HCT116 (cell line): ENCODE data around the gene HARS1. TPM values are rescaled to one million over a fixed set of nuclear protein-coding genes. Genes with fewer than 3 reads are reported as not detected.
A peak's percentile ranks its signal among the peaks of the same experiment; 100 is the strongest.

ENCODE experiments used
- ATAC-seq: fragments of 200-7000 bp; cut with Tn5 transposase; 2 replicates; pipeline ENCODE4 v1.9.1; 2020; ENCODE audit warnings: mild to moderate bottlenecking, moderate library complexity
- BruUV-seq: library from RNA; stranded (reverse); fragments of 400-500 nt; replicated peaks from 2 replicates; lab custom pipeline; 2021; lab: Mats Ljungman, UMichigan
- CTCF ChIA-PET: fragments of 300-600 bp; sonication (Branson Sonifier 250); formaldehyde crosslinking; loops from one replicate; lab custom pipeline; 2021; ENCODE audit warnings: antibody characterized with exemption; lab: Charles Lee
- POLR2A ChIA-PET: fragments of 300-600, 350-600 bp; sonication (Branson Sonifier 250); formaldehyde crosslinking; loops from one replicate; lab custom pipeline; 2021; ENCODE audit warnings: antibody characterized with exemption; lab: Charles Lee
- RAD21 ChIA-PET, 2 experiments: fragments of 300-600 bp; sonication (Branson Sonifier 250); formaldehyde crosslinking; loops; one replicate each; lab custom pipeline; 2023; ENCODE audit warnings: low total read pairs in 2 of 2; ENCODE audit not compliant: uncharacterized antibody in 2 of 2, unreplicated experiment in 2 of 2, low non-redundant PET in 1 of 2; lab: Charles Lee
- DNase-seq: peaks from one replicate; pipeline ENCODE4 v3.0.0-alpha.2; 2010; ENCODE audit warnings: low read depth, low spot score
- H2AFZ ChIP-seq: fragments of 200-600 bp; shearing (Covaris generic), sonication (generic); 2 replicates; pipeline ENCODE4 v1.6.1; 2017; ENCODE audit warnings: low read depth, mixed run types, mixed read lengths, antibody characterized with exemption, low read length; ENCODE audit not compliant: poor library complexity, severe bottlenecking
- H3K27ac ChIP-seq: 2 replicates; pipeline ENCODE4 v1.5.1; 2012; ENCODE audit warnings: low read depth, low read length
- H3K27me3 ChIP-seq: fragments of 200-600 bp; sonication (generic); 2 replicates; pipeline ENCODE4 v1.6.1; 2016; ENCODE audit warnings: mixed run types, low read length, mixed read lengths; ENCODE audit not compliant: insufficient read depth
- H3K36me3 ChIP-seq, 2 experiments: fragments of 200-500 bp in 1 of 2; fragments of 200-600 bp in 1 of 2; sonication (Bioruptor generic) in 1 of 2; sonication (generic) in 1 of 2; 2 replicates each; pipeline versions ENCODE4 v1.5.1 to v1.6.1; 2014 to 2016; ENCODE audit warnings: low read length in 2 of 2, inconsistent platforms in 1 of 2, mixed read lengths in 1 of 2, mixed run types in 1 of 2; ENCODE audit not compliant: insufficient read depth in 2 of 2, control insufficient read depth in 1 of 2
- H3K4me1 ChIP-seq, 2 experiments: fragments of 200-600 bp in 1 of 2; sonication (generic) in 1 of 2; 2 replicates each; pipeline versions ENCODE4 v1.5.1 to v1.6.1; 2012 to 2017; ENCODE audit warnings: low read length in 2 of 2, inconsistent platforms in 1 of 2, mild to moderate bottlenecking in 1 of 2, mixed read lengths in 1 of 2, mixed run types in 1 of 2, moderate library complexity in 1 of 2; ENCODE audit not compliant: insufficient read depth in 2 of 2, control insufficient read depth in 1 of 2
- H3K4me2 ChIP-seq: fragments of 200-600 bp; sonication (generic); 2 replicates; pipeline ENCODE4 v1.6.1; 2017; ENCODE audit warnings: mixed run types, low read length, mixed read lengths
- H3K4me3 ChIP-seq, 2 experiments: fragments of 200-600 bp in 1 of 2; sonication (generic) in 1 of 2; replicated peaks in 1 of 2; 2 replicates each; pipeline ENCODE4 v1.5.1; 2011 to 2016; ENCODE audit warnings: low read length in 2 of 2, control low read depth in 1 of 2, low read depth in 1 of 2, mild to moderate bottlenecking in 1 of 2, mixed read lengths in 1 of 2, mixed run types in 1 of 2
- H3K79me2 ChIP-seq: fragments of 200-600 bp; sonication (generic); 2 replicates; pipeline ENCODE4 v1.6.1; 2017; ENCODE audit warnings: mild to moderate bottlenecking, mixed run types, low read length, moderate library complexity, mixed read lengths; ENCODE audit not compliant: insufficient read depth
- H3K9ac ChIP-seq: fragments of 200-600 bp; sonication (generic); 2 replicates; pipeline ENCODE4 v1.6.1; 2016; ENCODE audit warnings: low read length, mixed read lengths
- H3K9me2 ChIP-seq: fragments of 200-600 bp; sonication (generic), shearing (Covaris generic); 2 replicates; pipeline ENCODE4 v1.6.1; 2017; ENCODE audit warnings: mixed run types, mild to moderate bottlenecking, moderate library complexity; ENCODE audit not compliant: insufficient read depth
- H3K9me3 ChIP-seq, 2 experiments: fragments of 200-500 bp in 1 of 2; fragments of 200-600 bp in 1 of 2; sonication (Bioruptor generic) in 1 of 2; sonication (generic) in 1 of 2; 2 replicates each; pipeline ENCODE4 v1.6.1; 2014 to 2017; ENCODE audit warnings: low read length in 2 of 2, mixed read lengths in 2 of 2, inconsistent platforms in 1 of 2, low read depth in 1 of 2, mild to moderate bottlenecking in 1 of 2, mixed run types in 1 of 2, moderate library complexity in 1 of 2; ENCODE audit not compliant: control insufficient read depth in 1 of 2, insufficient read depth in 1 of 2
- H4K20me1 ChIP-seq: fragments of 200-600 bp; sonication (generic), shearing (Covaris generic); 2 replicates; pipeline ENCODE4 v1.6.1; 2017; ENCODE audit warnings: mixed run types, mild to moderate bottlenecking, moderate library complexity; ENCODE audit not compliant: insufficient read depth
- CBX3 ChIP-seq: IDR thresholded peaks from 2 replicates; pipeline ENCODE4 v1.6.1; 2012; ENCODE audit warnings: low read depth
- CEBPB ChIP-seq: IDR thresholded peaks from 2 replicates; pipeline ENCODE4 v1.6.1; 2012; ENCODE audit warnings: low read depth
- EGR1 ChIP-seq: IDR thresholded peaks from 2 replicates; pipeline ENCODE4 v1.6.1; 2012; ENCODE audit warnings: low read depth
- ELF1 ChIP-seq: IDR thresholded peaks from 2 replicates; pipeline ENCODE4 v1.6.1; 2012; ENCODE audit warnings: low read depth, borderline replicate concordance
- EZH2 ChIP-seq: fragments of 200-600 bp; sonication (generic); IDR thresholded peaks from 2 replicates; pipeline ENCODE4 v1.6.1; 2017; ENCODE audit warnings: antibody characterized with exemption, mixed run types
- EZH2phosphoT487 ChIP-seq: fragments of 200-600 bp; IDR thresholded peaks from 2 replicates; pipeline ENCODE4 v1.6.1; 2018; ENCODE audit warnings: antibody characterized with exemption, borderline replicate concordance
- FOSL1 ChIP-seq: IDR thresholded peaks from 2 replicates; pipeline ENCODE4 v1.6.1; 2012; ENCODE audit warnings: low read depth
- JUND ChIP-seq: IDR thresholded peaks from 2 replicates; pipeline ENCODE4 v1.6.1; 2012
- POLR2A ChIP-seq: IDR thresholded peaks from 2 replicates; pipeline ENCODE4 v1.7.0; 2011; ENCODE audit warnings: borderline replicate concordance; ENCODE audit not compliant: insufficient read depth, insufficient read length; ENCODE audit errors: extremely low read depth
- RAD21 ChIP-seq: IDR thresholded peaks from 2 replicates; pipeline ENCODE4 v1.6.1; 2012; ENCODE audit warnings: low read depth, mild to moderate bottlenecking
- SP1 ChIP-seq: IDR thresholded peaks from 2 replicates; pipeline ENCODE4 v1.6.1; 2012; ENCODE audit warnings: low read depth
- SRF ChIP-seq: IDR thresholded peaks from 2 replicates; pipeline ENCODE4 v1.6.1; 2012; ENCODE audit warnings: low read depth
- TCF7L2 ChIP-seq: IDR thresholded peaks from 2 replicates; pipeline ENCODE4 v1.7.0; 2011; ENCODE audit warnings: borderline replicate concordance, inconsistent platforms; ENCODE audit not compliant: insufficient read depth, insufficient read length; ENCODE audit errors: extremely low read depth
- YY1 ChIP-seq: IDR thresholded peaks from 2 replicates; pipeline ENCODE4 v1.6.1; 2011; ENCODE audit warnings: low read length, low read depth, moderate library complexity, mild to moderate bottlenecking; ENCODE audit not compliant: insufficient replicate concordance; ENCODE audit errors: extremely low read depth
- ZFX ChIP-seq: fragments of 450-650 bp; IDR thresholded peaks from 2 replicates; pipeline ENCODE4 v1.6.1; 2017
- ZNF274 ChIP-seq: fragments of 200-500 bp; sonication (Bioruptor generic); IDR thresholded peaks from 2 replicates; pipeline ENCODE4 v1.6.1; 2014; ENCODE audit warnings: mild to moderate bottlenecking, low read depth, low read length, inconsistent platforms
- intact Hi-C: fragments of 100-400 bp; cut with micrococcal nuclease; formaldehyde crosslinking; loops from 2 replicates; pipeline ENCODE4 v1.10.0; 2022
- total RNA-seq: library from RNA; stranded (reverse); gene quantifications from one replicate; pipeline ENCODE4 v1.2.1, GENCODE V29; 2021; ENCODE audit not compliant: unreplicated experiment
- TF ChIP-seq, protein P1 (sequence below): IDR thresholded peaks from 2 replicates; pipeline ENCODE4 v1.6.1; 2012
- TF ChIP-seq, protein P2 (sequence below): IDR thresholded peaks from 2 replicates; pipeline ENCODE4 v1.6.1; 2012; ENCODE audit warnings: low read depth
- TF ChIP-seq, protein P3 (sequence below): IDR thresholded peaks from 2 replicates; pipeline ENCODE4 v1.6.1; 2011; ENCODE audit warnings: mild to moderate bottlenecking, low read length, moderate library complexity; ENCODE audit not compliant: insufficient replicate concordance; ENCODE audit errors: extremely low read depth
- TF ChIP-seq, protein P4 (sequence below): IDR thresholded peaks from 2 replicates; pipeline ENCODE4 v1.6.1; 2012

The HARS1 gene
- total RNA-seq, 1 experiment from 2014 or later = 91.1 TPM

DNA sequence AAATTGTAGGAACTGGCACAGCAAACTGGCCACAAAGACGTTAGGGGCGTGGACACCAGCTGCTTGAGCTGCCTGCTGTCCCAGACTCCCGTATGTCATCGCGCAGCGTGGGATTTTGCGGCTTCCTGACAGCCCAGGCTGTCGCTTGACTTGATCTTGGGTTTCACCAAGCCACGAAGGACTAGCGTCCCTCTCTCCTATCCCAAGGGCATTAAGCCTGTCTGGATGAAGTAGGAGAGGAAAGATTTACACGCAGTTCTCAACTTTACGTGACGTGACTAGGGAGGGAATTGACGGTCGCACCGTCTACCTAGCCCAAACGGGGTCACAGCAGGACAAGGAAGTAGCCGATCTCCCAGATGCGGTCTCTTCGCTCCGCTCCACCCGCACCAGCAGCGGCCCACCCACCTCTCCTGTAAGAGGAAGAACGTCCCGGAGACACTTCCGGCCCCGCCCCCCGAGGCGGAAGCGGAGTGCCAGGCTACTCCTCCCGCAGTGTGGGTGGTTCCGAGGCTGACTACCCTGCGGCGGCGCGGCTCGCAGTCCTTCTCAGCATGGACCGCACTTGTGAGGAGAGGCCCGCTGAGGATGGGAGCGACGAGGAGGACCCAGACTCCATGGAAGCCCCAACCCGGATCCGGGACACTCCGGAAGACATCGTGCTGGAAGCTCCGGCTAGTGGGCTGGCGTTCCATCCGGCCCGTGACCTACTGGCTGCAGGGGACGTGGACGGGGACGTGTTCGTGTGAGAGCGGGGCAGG, 26.6 kb downstream of the HARS1 start, which contains the start of gene WDR55:
WDR55 (plus strand) TSS at position 546 of the 761 bp plus-strand sequence; CDS start at position 555, 9 bp downstream.
- intact Hi-C loops = loop anchor here (1.0 to 2.0 kb wide), 3 partner anchors 17 to 54 kb away; partner anchors contain the start of genes HARS1, HARS2, IK and NDUFA2
- CTCF ChIA-PET = no interaction called here
- TF ChIP-seq CBX3 (no peak), YY1 (peak; percentile 61), POLR2A (peak; percentile 85), TCF7L2 (peak; percentile 6), ZNF274 (no peak), EZH2phosphoT487 (no peak), ELF1 (peak; percentile 86), ZFX (no peak; the same call in 1 of the 2 replicates), JUND (no peak), FOSL1 (no peak), EZH2 (no peak), SRF (no peak), CEBPB (no peak), EGR1 (peak; percentile 87), RAD21 (no peak), SP1 (peak; percentile 62)
- TF ChIP-seq, protein P1, sequence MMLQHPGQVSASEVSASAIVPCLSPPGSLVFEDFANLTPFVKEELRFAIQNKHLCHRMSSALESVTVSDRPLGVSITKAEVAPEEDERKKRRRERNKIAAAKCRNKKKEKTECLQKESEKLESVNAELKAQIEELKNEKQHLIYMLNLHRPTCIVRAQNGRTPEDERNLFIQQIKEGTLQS = no peak
- TF ChIP-seq, protein P2, sequence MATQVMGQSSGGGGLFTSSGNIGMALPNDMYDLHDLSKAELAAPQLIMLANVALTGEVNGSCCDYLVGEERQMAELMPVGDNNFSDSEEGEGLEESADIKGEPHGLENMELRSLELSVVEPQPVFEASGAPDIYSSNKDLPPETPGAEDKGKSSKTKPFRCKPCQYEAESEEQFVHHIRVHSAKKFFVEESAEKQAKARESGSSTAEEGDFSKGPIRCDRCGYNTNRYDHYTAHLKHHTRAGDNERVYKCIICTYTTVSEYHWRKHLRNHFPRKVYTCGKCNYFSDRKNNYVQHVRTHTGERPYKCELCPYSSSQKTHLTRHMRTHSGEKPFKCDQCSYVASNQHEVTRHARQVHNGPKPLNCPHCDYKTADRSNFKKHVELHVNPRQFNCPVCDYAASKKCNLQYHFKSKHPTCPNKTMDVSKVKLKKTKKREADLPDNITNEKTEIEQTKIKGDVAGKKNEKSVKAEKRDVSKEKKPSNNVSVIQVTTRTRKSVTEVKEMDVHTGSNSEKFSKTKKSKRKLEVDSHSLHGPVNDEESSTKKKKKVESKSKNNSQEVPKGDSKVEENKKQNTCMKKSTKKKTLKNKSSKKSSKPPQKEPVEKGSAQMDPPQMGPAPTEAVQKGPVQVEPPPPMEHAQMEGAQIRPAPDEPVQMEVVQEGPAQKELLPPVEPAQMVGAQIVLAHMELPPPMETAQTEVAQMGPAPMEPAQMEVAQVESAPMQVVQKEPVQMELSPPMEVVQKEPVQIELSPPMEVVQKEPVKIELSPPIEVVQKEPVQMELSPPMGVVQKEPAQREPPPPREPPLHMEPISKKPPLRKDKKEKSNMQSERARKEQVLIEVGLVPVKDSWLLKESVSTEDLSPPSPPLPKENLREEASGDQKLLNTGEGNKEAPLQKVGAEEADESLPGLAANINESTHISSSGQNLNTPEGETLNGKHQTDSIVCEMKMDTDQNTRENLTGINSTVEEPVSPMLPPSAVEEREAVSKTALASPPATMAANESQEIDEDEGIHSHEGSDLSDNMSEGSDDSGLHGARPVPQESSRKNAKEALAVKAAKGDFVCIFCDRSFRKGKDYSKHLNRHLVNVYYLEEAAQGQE = no peak
- TF ChIP-seq, protein P3, sequence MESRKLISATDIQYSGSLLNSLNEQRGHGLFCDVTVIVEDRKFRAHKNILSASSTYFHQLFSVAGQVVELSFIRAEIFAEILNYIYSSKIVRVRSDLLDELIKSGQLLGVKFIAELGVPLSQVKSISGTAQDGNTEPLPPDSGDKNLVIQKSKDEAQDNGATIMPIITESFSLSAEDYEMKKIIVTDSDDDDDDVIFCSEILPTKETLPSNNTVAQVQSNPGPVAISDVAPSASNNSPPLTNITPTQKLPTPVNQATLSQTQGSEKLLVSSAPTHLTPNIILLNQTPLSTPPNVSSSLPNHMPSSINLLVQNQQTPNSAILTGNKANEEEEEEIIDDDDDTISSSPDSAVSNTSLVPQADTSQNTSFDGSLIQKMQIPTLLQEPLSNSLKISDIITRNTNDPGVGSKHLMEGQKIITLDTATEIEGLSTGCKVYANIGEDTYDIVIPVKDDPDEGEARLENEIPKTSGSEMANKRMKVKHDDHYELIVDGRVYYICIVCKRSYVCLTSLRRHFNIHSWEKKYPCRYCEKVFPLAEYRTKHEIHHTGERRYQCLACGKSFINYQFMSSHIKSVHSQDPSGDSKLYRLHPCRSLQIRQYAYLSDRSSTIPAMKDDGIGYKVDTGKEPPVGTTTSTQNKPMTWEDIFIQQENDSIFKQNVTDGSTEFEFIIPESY = no peak
- TF ChIP-seq, protein P4, sequence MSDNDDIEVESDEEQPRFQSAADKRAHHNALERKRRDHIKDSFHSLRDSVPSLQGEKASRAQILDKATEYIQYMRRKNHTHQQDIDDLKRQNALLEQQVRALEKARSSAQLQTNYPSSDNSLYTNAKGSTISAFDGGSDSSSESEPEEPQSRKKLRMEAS = peak; percentile 79

More for the DNA sequence above, 26.6 kb downstream of the HARS1 start, which contains the start of gene WDR55:
- H3K9ac ChIP-seq = peak within 1 kb of the TSS; percentile 83
- ChIA-PET POLR2A (interaction anchor here (0.6 to 3.5 kb wide), 2 partner anchors 17 to 1354 kb away, joined by 3 to 17 read pairs; partner anchors contain the start of genes IK and NDUFA2), RAD21 (no interaction called here)
- H3K4me2 ChIP-seq = peak within 1 kb of the TSS; percentile 86
- H3K9me3 ChIP-seq = no peaks in the 10 kb centered on the region
- H3K79me2 ChIP-seq = peaks cover 48% of the 10 kb centered on the region
- H4K20me1 ChIP-seq = no peaks in the 10 kb centered on the region
- peak within 1 kb of the TSS; percentile 74 for H3K27ac ChIP-seq
- H3K36me3 ChIP-seq = peaks cover 36 to 53% of the 10 kb centered on the region in 2 experiments
- TSS peak; percentile 94 for BruUV-seq
- ATAC-seq (peak; percentile 95), DNase-seq (peak; percentile 83)
- peak within 1 kb of the TSS; percentile 94 to 96 for H3K4me3 ChIP-seq
- H3K4me1 ChIP-seq = peaks cover 2 to 16% of the 10 kb centered on the region in 2 experiments; a peak in 2 of 4 replicates
- H3K9me2 ChIP-seq = no peaks in the 10 kb centered on the region
- H2AFZ ChIP-seq = no peak within 1 kb of the TSS
- no peaks in the 10 kb centered on the region for H3K27me3 ChIP-seq
